HG02763 (cell line): ENCODE data around the gene COG4.
"Not testable (repeated sequence)": the region's sequence is repeated elsewhere in the genome, so short reads cannot be mapped to it uniquely, and the experiment has no call there.

Experiments used
- ATAC-seq: cut with Tn5 transposase; IDR thresholded peaks from one replicate; pipeline ENCODE4 v1.9.1; 2021; ENCODE audit warnings: mild to moderate bottlenecking, moderate library complexity; ENCODE audit not compliant: unreplicated experiment

COG4 gene

GRCh38 chr16:70523076-70523742, at the start of gene COG4:
Gene COG4 (minus strand): TSS chr16:70523554. CDS start chr16:70523543, 11 bp downstream.
- ATAC-seq, result peak; percentile 55

GRCh38 chr16:70572926-70573270, 49.5 kb upstream of the COG4 start:
- no peak for ATAC-seq

- no peak for ATAC-seq
Observed at GRCh38 chr16:70572050-70572925, 48.9 kb upstream of the COG4 start.

GRCh38 chr16:70571623-70572022, 48.3 kb upstream of the COG4 start:
- no peak for ATAC-seq

GRCh38 chr16:70570967-70571570, 47.7 kb upstream of the COG4 start:
- ATAC-seq, result no peak

GRCh38 chr16:70569752-70570151, 46.4 kb upstream of the COG4 start:
- ATAC-seq, result no peak

GRCh38 chr16:70568601-70569237, 45.4 kb upstream of the COG4 start:
- ATAC-seq, result no peak

- ATAC-seq, result no peak
Observed at GRCh38 chr16:70565053-70565452, 41.7 kb upstream of the COG4 start.

GRCh38 chr16:70563636-70564035, 40.3 kb upstream of the COG4 start:
- no peak for ATAC-seq

GRCh38 chr16:70561623-70562022, 38.3 kb upstream of the COG4 start:
- no peak for ATAC-seq

GRCh38 chr16:70556063-70556462, 32.7 kb upstream of the COG4 start:
- ATAC-seq, result no peak

GRCh38 chr16:70553645-70554044, 30.3 kb upstream of the COG4 start:
- no peak for ATAC-seq

- ATAC-seq, result no peak
Observed at GRCh38 chr16:70552675-70553074, 29.3 kb upstream of the COG4 start.

- ATAC-seq, result no peak
Observed at GRCh38 chr16:70551788-70552187, 28.4 kb upstream of the COG4 start.

GRCh38 chr16:70550082-70550481, 26.7 kb upstream of the COG4 start:
- no peak for ATAC-seq

- no peak for ATAC-seq
Observed at GRCh38 chr16:70548936-70549335, 25.6 kb upstream of the COG4 start.

- no peak for ATAC-seq
Observed at GRCh38 chr16:70544548-70544947, 21.2 kb upstream of the COG4 start.

- no peak for ATAC-seq
Observed at GRCh38 chr16:70540994-70541393, 17.6 kb upstream of the COG4 start.

- no peak for ATAC-seq
Observed at GRCh38 chr16:70534971-70535370, 11.6 kb upstream of the COG4 start.

GRCh38 chr16:70529954-70530353, 6.6 kb upstream of the COG4 start:
- not testable (repeated sequence) for ATAC-seq

GRCh38 chr16:70529051-70529777, 5.9 kb upstream of the COG4 start:
- no peak for ATAC-seq
